GM19467 (cell line): ENCODE results near the gene NRP1.
"Not testable (repeated sequence)": the region's sequence is repeated elsewhere in the genome, so short reads cannot be mapped to it uniquely, and the experiment has no call there.

Experiments used
- ATAC-seq: cut with Tn5 transposase; IDR thresholded peaks from one replicate; pipeline ENCODE4 v1.9.1; 2021; ENCODE audit warnings: mild to moderate bottlenecking, moderate library complexity; ENCODE audit not compliant: unreplicated experiment

Gene NRP1

DNA sequence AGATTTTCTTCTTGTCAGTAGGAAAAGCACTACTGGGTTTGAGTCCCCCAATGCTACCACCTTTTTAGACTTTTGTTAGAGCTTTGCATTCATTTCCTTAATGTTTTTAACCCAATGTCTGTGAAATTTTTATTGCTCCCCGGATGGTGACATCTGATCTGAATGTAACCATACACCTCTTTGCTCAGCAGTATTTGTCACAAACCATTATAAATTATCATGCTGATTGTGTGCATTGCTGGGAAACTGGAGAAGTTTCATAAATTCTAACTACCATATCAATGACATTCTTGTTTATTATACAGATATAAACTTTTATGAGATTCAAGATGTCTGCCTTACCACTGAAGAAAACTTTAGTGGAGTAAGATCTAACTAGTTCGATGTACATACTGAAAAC is 8.5 kb downstream of the NRP1 start:
- ATAC-seq: no peak

DNA sequence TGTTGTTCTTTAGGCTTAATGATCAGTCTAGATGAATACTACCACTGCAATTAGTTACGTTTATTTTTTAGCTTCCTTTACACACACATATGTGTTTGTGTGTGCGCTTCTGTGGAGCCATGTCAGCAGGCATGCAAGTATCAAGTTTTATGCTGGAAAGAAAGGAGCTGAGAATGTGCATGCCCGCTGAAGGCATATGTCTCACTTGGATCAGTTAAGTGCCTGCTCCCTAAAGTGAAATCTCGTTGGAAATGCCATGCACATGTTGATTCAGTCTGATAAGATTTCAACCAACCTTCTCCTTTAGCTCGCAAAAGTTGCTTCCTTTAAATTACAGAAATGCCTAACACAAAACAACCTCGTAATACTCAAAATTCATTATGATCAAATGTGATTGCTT is 10.7 kb downstream of the NRP1 start:
- no peak for ATAC-seq

DNA sequence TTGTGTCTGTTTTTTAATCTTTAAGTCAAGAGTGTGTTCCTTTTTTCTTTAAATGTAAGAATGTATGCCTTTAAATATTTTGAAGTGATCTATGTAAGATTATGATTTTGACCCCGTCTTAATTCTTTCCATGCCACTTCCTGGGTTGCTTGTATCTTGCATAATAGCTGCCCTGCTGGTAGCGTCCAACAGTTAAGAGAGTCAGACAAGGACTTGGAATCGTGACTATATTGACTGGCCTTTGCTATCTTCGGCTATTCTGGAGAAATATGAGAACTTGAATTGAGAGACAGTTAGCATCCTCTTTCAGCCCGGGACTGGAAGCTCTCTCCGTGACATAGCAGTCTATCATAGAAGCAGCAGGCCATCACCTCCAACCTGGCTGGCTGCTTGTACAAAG is 13.0 kb downstream of the NRP1 start:
- no peak for ATAC-seq

DNA sequence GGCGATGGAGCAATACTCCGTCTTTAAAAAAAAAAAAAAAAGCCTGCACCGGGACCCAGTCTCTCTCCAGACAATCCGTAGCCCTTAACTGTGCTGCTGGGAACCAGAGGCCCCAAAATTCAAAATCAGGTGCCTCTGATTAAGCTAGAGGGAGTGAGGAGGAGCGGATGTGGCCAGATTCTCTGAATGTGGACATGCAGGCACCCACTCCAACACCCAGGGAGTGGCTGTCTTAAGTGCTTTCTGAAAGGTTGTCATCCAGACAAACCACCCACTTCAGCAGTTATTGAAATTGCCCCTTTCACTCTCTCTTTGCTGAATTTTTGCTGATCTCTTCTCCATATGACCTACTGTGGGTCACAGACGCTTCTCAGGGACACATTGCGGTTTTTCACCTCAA is 14.2 kb downstream of the NRP1 start:
- no peak for ATAC-seq

DNA sequence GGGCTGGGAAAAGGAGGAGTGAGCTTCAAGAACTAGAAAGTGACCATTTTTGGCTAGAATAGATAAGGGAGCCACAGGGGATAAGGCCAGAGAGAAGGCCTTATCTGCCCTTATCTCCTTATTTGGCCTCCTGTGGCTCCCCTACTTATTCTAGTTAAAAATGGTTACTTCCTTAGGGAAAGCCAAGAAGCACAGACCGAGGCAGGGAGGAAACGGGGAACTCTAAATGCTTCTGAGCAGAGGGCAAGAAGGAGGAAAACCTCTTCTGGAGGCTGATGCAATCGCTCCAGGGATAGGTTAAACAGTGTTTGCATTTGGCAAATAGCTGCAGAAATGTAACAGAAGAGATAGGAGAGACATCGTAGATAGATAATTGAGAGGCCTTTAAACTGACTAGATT is 18.6 kb downstream of the NRP1 start:
- no peak for ATAC-seq

DNA sequence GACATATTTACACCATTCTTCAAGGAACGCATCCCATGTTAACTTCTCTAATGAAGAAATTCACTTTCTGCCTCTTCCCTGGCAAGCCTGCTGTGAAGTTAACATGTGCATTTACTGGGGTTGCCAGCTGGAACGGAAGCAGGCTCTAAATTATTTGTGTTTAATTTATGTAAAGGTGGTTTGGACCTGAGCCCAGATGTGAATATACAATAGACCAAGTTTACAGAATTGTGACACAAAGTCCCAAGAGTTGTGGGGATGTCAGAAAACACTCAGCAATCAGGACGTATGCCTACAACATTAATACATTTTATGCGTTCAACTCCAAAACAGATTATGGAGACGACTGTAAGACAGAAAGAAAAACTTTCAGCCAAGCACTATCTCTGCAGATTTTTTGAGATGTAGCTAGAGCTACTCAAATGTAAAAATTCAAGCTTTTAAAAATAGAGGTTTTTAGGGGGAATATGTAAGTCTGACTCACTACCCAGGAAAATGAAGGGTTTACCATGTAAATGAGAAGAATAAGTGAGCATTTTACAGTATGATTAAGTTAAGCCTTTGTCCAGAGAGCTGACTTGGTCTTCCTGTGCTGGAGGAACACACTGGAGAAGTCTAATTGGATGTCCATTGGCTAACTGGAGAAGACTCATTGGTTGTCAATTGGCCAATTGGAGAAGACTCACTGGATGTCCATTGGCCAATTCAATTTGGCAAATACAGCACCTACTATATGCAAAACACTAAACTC is 19.5 kb downstream of the NRP1 start:
- no peak for ATAC-seq

DNA sequence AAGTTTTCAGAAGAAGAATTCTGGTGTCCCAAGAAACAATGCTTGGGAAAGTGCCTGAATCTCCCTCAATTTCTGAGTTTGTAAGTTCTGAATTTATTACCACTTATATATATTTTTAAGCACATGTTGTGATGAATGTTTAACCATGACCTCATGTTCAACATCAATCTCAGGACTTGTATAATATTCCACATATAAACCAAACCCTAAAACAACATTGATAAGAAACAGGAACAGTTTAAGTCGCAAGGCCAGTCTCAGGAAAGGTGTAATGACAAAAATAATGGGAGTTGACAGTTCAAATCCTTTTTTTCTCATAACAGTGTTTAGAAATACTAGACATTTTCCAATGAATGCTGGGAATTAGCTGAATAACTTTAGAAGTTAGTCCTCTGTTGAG is 22.8 kb downstream of the NRP1 start:
- no peak for ATAC-seq

DNA sequence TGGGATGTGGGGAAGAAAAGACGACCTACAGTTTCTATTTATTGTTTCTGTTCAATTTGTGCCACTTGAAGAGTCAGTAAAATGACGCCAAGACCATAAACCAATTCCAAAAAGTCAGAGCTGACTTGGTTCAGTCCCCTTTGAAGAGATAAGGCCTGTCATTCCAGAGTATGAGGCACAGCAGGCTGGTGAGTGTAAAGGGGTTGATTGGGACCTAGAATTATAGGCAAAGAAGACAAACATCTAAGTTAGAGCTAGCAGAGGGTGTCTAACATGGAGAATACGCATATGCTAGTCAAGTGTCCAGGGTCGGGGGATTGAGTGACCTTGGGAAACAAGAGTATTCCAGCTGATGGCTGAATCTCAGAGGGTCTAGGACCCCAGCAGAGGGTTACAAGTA is 23.6 kb downstream of the NRP1 start:
- no peak for ATAC-seq

DNA sequence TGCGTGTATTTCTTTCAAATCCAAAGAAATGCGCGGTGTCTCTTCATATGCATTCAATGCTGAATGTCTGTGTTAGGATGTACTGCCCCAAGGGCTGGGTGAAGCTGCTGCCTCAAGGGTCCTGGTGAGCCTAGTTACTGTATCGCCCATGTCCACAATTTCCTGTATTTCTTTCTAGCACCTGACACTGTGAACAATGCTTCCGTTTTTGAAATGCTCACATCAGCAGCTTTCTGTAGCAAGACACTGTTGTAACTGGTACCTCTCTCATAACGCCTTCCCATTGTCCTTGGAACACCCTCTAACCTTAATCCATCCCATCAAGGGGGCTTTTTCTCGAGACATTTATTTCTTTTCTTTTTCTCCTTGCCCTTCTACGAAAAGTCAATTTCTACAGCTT is 25.1 kb downstream of the NRP1 start:
- ATAC-seq: no peak

DNA sequence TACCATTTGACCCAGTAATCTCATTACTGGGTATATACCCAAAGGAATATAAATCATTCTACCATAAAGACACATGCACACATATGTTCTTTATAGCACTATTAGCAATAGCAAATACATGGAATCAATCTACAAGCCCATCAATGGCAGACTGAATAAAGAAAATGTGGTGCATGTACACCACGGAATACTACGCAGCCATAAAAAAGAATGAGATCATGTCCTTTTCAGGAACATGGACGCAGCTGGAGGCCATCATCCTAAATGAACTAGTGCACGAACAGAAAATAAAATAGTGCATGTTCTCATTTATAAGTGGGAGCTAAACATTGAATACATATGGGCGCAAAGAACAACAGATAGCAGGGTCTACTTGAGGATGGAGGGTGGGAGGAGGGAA is 26.6 kb downstream of the NRP1 start:
- ATAC-seq: no peak

DNA sequence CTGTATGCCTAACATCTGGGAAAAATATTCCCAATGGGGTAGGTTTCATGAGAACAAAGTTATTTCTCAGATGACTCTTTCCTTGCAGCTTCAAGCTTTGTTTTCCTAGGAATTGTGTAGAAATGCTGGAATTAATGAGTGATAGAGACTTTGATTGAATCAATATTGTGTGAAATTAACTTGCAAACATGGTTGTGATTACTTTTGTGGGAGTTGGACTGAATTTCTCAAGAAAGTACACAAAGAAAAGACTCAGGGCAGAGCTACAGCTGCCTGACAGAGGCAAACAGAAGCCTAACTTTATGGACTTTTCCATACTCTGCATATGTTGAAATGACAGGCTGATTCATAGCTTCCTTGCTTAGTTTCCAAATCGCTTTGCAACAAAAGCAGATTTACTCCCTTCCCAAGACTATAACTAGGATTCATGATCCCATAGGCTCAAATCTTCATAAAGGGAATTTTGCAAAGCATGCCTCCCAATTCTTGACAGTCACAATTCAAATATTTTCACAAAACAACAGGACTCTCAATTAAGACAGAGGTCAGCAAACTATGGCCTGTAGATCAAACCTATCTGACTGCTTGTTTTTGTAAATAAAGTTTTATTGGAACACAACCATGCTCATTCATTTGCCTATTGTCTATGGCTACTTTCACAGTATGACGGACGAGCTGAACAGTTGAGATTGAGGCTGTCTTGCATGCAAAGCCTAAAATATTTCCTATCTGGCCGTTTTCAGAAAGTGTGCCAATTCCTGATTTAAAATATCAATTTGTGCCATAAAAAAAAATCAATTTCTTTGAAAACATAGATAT is 27.6 kb downstream of the NRP1 start:
- ATAC-seq: no peak

DNA sequence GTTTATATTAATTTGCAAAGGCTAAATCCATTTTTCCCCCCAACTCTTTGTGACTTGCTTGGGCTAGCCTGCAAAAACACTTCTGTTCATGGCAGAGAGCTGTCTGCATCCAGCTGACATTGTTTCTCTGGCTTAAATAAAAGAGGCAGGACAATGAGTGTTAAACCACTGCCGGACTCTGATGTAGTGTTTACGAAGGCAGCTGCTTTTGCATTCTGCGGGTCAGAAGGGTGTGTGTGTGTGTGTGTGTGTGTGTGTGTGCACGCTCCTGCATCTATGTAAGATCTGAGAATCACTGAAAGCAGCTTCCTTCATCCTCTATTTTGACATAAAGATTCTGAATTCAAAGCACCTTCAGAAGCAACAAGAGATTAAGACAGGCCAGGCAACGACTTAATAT is 28.3 kb downstream of the NRP1 start:
- ATAC-seq: no peak

DNA sequence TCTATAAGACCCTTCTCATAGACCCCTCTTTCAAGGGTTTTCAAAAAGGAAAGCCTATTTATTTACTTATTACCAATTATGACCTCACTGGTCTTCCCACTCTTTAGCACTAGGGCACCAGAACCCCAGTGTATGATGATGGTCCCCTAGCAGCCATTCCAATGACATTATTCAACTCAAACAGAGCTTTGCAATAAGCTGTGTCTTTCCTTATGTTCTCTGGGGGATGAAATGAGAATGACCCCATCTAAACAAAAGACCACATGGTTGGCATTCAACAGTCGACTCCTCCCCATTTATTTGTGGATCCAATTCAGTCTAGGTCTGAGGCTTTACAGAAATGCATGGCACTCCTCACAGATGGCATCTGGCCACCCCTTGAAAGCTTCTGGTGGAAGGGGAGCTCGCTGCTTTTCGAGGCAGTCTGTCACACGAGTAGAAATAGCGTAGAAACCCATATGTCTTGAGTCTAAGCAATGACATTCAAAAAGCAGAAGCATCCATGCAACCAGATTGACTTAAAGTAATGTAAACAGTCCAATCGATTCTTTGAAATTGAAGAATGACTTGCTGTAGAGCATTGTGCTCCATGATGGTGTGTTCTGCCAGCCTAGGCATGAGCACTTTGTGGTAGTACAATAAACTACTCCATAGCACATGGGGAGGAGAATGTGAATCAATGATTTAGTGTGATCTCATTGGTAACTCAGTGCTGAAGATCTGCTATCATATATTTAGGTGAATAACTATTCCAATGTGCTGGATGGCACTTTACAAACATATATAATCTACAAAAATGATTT is 29.8 kb downstream of the NRP1 start:
- no peak for ATAC-seq

DNA sequence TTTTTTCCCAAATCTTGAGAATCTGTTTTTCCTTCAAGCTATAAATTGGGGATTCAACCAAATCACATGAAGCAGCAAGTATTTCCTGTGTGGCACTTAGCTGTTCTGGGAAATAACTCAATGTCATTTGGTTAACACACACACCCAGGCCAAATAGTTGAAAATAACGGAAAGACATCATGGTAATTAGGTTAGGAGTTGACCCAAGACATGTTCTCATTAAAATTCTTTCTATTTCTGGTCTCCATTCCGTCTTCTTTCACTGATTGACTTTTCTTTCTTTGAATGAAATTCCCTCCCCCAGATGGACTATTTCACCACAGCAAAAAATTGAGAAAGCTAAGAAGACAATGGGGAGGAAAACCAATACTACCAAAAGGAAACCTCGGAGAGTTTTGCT is 30.5 kb downstream of the NRP1 start:
- ATAC-seq: no peak

DNA sequence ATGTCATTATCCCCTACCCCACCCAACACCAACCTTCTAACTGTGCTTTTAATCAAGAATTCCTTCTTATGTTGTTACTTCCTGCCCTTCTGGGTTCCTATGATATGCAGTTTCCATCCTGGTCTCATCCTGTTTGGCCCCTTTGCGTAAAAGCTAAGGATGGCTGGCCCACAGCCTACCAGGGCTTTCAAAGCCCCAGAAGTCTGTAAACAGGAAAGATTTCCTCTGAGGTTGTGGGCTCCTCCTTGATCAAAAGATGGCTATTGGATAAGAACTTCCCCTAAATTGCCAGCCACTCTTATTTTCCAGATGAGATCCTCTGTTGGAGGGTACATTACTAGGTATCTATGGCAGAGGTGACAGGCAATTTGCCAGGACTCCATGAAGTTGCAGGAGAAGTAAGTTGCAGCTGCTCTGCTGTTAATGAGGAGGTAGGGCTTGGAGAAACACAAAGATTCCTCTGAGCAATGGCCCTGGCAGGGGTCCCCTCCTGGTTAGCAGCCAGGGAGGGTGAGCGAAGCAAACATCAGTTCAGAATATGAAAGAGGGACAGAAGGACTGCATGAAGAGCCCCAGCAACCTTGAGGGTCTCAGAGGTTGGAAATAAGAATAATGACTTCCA is 32.1 kb downstream of the NRP1 start:
- no peak for ATAC-seq

DNA sequence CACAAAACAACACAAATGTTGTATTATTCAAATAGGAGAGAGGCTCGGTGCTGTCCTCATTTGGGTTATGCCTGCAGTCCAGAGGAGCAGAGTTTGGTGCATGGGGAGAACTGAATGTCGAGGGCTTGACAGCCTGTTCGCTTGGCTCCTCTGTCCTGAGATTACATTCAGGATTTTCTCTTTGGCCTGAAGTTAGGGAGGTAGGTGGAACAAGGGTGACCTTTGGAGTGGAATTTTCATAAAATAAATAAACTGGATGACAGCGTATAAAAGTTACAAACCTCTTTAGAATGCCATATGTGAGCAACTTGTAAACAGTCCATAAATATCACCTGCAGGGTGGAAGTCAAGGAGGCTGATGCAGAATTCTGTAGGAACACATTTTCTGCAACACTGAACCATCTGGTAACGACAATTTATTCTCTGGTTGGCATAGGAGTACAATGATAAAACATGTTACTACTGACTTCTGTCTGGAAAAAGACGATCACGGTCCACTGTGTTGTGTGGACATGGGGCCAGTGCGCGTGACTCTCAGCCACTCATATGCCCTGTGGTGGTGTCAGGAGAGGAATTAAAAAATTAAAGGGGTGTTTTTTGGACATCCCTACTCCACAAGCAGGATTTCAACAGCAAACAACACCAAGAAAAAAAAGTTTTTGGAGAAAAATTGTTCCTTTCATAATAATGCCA is 33.2 kb downstream of the NRP1 start:
- ATAC-seq: no peak

DNA sequence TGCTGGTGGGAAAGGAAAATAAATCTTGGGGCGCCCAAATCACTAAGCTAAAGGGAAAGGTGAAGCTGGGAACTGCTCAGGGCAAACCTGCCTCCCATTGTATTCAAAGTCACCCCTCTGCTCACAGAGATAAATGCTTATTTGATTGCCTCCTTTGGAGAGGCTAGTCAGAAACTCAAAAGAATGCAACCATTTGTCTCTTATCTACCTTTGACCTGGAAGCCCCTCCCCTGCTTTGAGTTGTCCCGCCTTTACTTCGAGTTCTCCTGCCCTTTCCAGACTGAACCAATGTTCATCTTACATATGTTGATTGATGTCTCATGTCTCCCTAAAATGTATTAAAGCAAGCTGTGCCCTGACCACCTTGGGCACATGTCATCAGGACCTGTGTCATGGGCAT is 33.9 kb downstream of the NRP1 start:
- ATAC-seq: not testable (repeated sequence)

DNA sequence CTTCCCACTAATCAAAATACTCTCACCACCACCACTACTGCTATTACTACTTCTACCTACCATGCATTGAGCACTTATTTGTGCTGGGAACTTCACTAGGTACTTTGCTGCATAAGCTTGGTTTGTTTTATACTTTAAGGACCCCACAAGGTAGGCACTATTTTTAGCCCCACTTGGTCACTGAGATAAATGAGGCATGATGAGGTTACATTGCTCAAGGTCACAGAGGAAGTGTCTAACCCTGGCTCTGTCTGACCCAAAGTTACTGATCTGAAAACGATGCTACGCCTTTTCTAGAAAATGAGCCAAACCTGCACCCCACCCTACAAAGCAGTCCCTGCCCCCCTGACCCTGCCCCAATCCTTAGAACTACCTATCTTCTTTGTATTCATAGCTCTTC is 35.6 kb downstream of the NRP1 start:
- ATAC-seq: no peak

DNA sequence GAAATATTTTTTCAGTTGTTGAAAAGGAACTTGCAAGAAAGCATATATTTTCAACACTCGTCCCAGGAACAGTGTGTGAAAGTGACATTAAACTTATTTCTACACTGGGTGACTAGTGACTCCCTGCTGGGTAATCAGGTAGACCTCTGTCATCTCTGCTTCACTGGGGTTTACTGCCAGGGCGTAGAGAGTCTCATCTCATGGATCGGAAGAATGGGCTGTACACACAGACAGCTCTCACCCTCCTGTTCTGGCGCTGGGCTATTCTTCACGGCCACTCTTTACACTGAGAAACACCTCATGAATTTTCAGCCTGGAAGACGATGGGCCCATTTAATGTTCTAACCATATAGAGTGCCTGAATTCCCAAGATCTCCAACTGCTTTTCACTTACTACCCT is 36.4 kb downstream of the NRP1 start:
- ATAC-seq: no peak

DNA sequence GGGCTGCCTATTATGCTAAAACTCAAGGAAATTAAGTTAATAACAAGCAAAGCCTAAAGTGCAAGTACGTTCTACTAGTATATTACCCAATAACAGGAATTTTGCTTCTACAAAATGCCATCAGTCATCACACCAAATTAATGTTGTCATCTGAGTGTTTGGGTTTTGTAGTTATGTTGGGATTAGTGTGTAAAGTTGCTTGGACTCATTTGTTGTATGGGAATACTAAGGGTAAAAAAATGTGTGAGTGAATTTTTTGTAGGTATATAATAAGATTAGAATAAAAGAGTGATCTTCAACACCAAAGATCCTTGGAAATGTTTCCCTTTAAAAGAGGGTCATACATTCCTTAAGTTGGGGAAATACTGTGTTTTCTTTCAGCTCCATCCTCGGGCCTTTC is 38.6 kb downstream of the NRP1 start:
- no peak for ATAC-seq
